ENCODE measurements around the gene ADARB2.

GRCh38 chr10:1779796-1780195 is 42.5 kb upstream of the ADARB2 start:
- no peak for TF ChIP-seq ZEB2 (tag by site-specific recombination; IDR thresholded peaks at IDR 0.05)
- no peak for TF ChIP-seq ZNF157 (tag by site-specific recombination; IDR thresholded peaks at IDR 0.05)
- no peak for TF ChIP-seq ZNF341 (tag by site-specific recombination; IDR thresholded peaks at IDR 0.05; ENCODE audit: low read depth)
- no peak for TF ChIP-seq PRDM10 (tag by site-specific recombination; IDR thresholded peaks at IDR 0.05)
- TF ChIP-seq ZNF701 (tag by site-specific recombination; IDR thresholded peaks at IDR 0.05), result no peak
- no peak for TF ChIP-seq ZBTB20 (tag by site-specific recombination; IDR thresholded peaks at IDR 0.05)
- TF ChIP-seq WT1 (tag by site-specific recombination; IDR thresholded peaks at IDR 0.05), result no peak
- no peak for TF ChIP-seq CTCF (tag by site-specific recombination; IDR thresholded peaks at IDR 0.05)
- TF ChIP-seq REST (tag by site-specific recombination; IDR thresholded peaks at IDR 0.05), result no peak
